ENCODE data around the gene S100A7.

Gene S100A7

GRCh38 chr1:153460551-153460950, at the start of gene S100A7:
Gene S100A7, minus strand, starts transcription at chr1:153460651. Its CDS starts 1,638 bp downstream, at chr1:153459013.
- DNase-seq, result no peak

- DNase-seq, result no peak
These were observed 49.4 kb upstream of the S100A7 start for GRCh38 chr1:153509729-153510354.

- DNase-seq, result no peak
These were observed 48.6 kb upstream of the S100A7 start for GRCh38 chr1:153509036-153509435.

- DNase-seq, result no peak
These were observed 47.6 kb upstream of the S100A7 start for GRCh38 chr1:153507926-153508583.

GRCh38 chr1:153506831-153507413, 46.5 kb upstream of the S100A7 start:
- no peak for DNase-seq

- DNase-seq, result no peak
These were observed 45.9 kb upstream of the S100A7 start for GRCh38 chr1:153506386-153506785.

- no peak for DNase-seq
These were observed 45.1 kb upstream of the S100A7 start for GRCh38 chr1:153505576-153505975.

- DNase-seq, result no peak
These were observed 43.3 kb upstream of the S100A7 start for GRCh38 chr1:153503766-153504165.

GRCh38 chr1:153498746-153499145, 38.3 kb upstream of the S100A7 start:
- no peak for DNase-seq

- no peak for DNase-seq
These were observed 35.1 kb upstream of the S100A7 start for GRCh38 chr1:153495536-153495935.

GRCh38 chr1:153494976-153495535, 34.6 kb upstream of the S100A7 start:
- DNase-seq, result peak; percentile 45

- DNase-seq, result no peak
These were observed 33.0 kb upstream of the S100A7 start for GRCh38 chr1:153493343-153493960.

- DNase-seq, result no peak
These were observed 30.0 kb upstream of the S100A7 start for GRCh38 chr1:153490272-153491051.

GRCh38 chr1:153488731-153489130, 28.3 kb upstream of the S100A7 start:
- no peak for DNase-seq

- DNase-seq, result no peak
These were observed 27.3 kb upstream of the S100A7 start for GRCh38 chr1:153487707-153488106.

GRCh38 chr1:153485863-153486262, 25.4 kb upstream of the S100A7 start:
- no peak for DNase-seq

- DNase-seq, result peak; percentile 67
These were observed 23.3 kb upstream of the S100A7 start for GRCh38 chr1:153483776-153484175.

GRCh38 chr1:153481124-153481523, 20.7 kb upstream of the S100A7 start:
- no peak for DNase-seq

- DNase-seq, result no peak
These were observed 18.5 kb upstream of the S100A7 start for GRCh38 chr1:153478692-153479618.

- no peak for DNase-seq
These were observed 17.7 kb upstream of the S100A7 start for GRCh38 chr1:153478047-153478691.

GRCh38 chr1:153476491-153477093, 16.1 kb upstream of the S100A7 start:
- DNase-seq, result no peak

Data from NCI-H510A (cell line).